ENCODE results near the gene KCNAB2. TPM values are rescaled to one million over a fixed set of nuclear protein-coding genes. Genes with fewer than 3 reads are reported as not detected.

The KCNAB2 gene
- polyA plus RNA-seq, 1 of the 3 experiments (the other 2 are of a cell fraction), result 7.6 TPM

DNA sequence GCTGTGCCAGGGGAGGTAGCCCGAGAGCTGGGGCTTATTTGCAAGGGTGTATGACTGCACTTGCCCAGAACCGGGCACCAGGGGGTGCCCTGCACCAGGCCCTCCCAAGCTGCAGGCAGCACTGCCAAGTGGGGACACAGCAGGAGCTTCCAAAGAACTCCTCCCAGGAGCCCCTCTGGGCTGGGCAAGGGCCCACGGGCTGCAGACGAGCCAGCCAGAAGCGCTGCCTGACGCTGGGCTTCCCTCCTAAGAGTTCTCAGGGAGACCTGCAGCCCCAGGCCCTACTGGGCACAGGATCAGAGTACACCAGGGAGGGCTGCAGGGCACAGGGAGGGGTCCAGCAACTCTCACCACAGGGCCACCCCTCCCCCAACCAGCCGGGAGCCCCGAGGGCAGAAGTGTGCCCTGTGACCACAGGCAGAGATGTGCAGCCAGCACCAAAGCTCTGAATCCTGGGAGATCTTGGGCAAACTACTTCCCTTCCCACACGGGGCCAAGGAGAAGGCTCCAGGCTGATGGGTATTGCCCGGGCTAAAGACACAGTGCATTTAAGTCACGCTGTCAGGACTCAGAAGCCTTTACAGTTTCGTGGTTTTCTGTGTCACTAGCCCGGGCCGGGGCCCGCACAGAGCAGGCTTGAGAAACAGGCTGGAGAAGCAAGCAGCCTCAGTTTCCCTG is 63.4 kb downstream of the KCNAB2 start:
- H3K9me2 ChIP-seq, result no peaks in the 10 kb centered on the region
- H3K4me1 ChIP-seq (ENCODE audit: control insufficient read depth in 1 of 2, insufficient read depth in 2 of 2, low read depth in 1 of 2, low read length in 1 of 2), result peaks cover 0 to 11% of the 10 kb centered on the region in 2 experiments; a peak in 1 of 4 replicates
- ChIA-PET POLR2A (interaction anchor here (1.0 kb wide), 1 partner anchor 137 kb away, joined by 3 read pairs; no protein-coding TSS in a partner anchor), CTCF (interaction anchor here (0.5 to 5.6 kb wide), 32 partner anchors 9 to 1334 kb away, joined by 3 to 57 read pairs (median 4); partner anchors contain the start of gene HES3)
- H3K4me2 ChIP-seq, result no peak overlapping the region
- no peak overlapping the region for H2AFZ ChIP-seq (ENCODE audit: low read depth)
- H3K9me3 ChIP-seq, result no peaks in the 10 kb centered on the region
- peak; percentile 83 for DNase-seq
- H4K20me1 ChIP-seq (ENCODE audit: insufficient read depth), result no peaks in the 10 kb centered on the region
- TF ChIP-seq SMC3 (IDR thresholded peaks at IDR 0.05; ENCODE audit: low read depth, low read length), result peak; percentile 55; the same call in 1 of the 2 replicates
- no peak for TF ChIP-seq RFX5 (IDR thresholded peaks at IDR 0.05; ENCODE audit: low read length)
- TF ChIP-seq EZH2phosphoT487 (IDR thresholded peaks at IDR 0.05; ENCODE audit: borderline replicate concordance, low read depth), result no peak
- TF ChIP-seq, protein P1, sequence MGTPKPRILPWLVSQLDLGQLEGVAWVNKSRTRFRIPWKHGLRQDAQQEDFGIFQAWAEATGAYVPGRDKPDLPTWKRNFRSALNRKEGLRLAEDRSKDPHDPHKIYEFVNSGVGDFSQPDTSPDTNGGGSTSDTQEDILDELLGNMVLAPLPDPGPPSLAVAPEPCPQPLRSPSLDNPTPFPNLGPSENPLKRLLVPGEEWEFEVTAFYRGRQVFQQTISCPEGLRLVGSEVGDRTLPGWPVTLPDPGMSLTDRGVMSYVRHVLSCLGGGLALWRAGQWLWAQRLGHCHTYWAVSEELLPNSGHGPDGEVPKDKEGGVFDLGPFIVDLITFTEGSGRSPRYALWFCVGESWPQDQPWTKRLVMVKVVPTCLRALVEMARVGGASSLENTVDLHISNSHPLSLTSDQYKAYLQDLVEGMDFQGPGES (IDR thresholded peaks at IDR 0.05; ENCODE audit: low read depth, low read length), result no peak
- peak; percentile 77 for TF ChIP-seq RAD21 (IDR thresholded peaks at IDR 0.05; ENCODE audit: low read length)
- no peak for TF ChIP-seq CHD2 (IDR thresholded peaks at IDR 0.05; ENCODE audit: low read length, partially characterized antibody)
- TF ChIP-seq TCF12 (IDR thresholded peaks at IDR 0.05), result no peak
- no peak for TF ChIP-seq TAF1 (IDR thresholded peaks at IDR 0.05; ENCODE audit: borderline replicate concordance, low read depth, low read length)
- TF ChIP-seq GATA2 (CRISPR knock-in tag; IDR thresholded peaks at IDR 0.05), result no peak
- no peak for TF ChIP-seq GABPA (IDR thresholded peaks at IDR 0.05; ENCODE audit: low read depth)
- no peak for TF ChIP-seq MXI1 (IDR thresholded peaks at IDR 0.05; ENCODE audit: low read depth, low read length)
- TF ChIP-seq, protein P2, sequence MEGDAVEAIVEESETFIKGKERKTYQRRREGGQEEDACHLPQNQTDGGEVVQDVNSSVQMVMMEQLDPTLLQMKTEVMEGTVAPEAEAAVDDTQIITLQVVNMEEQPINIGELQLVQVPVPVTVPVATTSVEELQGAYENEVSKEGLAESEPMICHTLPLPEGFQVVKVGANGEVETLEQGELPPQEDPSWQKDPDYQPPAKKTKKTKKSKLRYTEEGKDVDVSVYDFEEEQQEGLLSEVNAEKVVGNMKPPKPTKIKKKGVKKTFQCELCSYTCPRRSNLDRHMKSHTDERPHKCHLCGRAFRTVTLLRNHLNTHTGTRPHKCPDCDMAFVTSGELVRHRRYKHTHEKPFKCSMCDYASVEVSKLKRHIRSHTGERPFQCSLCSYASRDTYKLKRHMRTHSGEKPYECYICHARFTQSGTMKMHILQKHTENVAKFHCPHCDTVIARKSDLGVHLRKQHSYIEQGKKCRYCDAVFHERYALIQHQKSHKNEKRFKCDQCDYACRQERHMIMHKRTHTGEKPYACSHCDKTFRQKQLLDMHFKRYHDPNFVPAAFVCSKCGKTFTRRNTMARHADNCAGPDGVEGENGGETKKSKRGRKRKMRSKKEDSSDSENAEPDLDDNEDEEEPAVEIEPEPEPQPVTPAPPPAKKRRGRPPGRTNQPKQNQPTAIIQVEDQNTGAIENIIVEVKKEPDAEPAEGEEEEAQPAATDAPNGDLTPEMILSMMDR (IDR thresholded peaks at IDR 0.05), result peak; percentile 31
- TF ChIP-seq JUND (IDR thresholded peaks at IDR 0.05), result no peak
- TF ChIP-seq ELF1 (IDR thresholded peaks at IDR 0.05), result no peak
- TF ChIP-seq FOXM1 (IDR thresholded peaks at IDR 0.05; ENCODE audit: low read depth), result no peak
- no peaks in the 10 kb centered on the region for H3F3A ChIP-seq (replicated peaks; ENCODE audit: insufficient read depth)
- H3K36me3 ChIP-seq (replicated peaks in 1 of 2; ENCODE audit: control insufficient read depth in 1 of 2, insufficient read depth in 2 of 2, low read length in 1 of 2), result no peaks in the 10 kb centered on the region
- no peak overlapping the region for H3K4me3 ChIP-seq (ENCODE audit: low read depth in 2 of 2, low read length in 1 of 2)
- no peaks in the 10 kb centered on the region for H3K79me2 ChIP-seq (ENCODE audit: insufficient read depth)
- no peak overlapping the region for H3K27ac ChIP-seq (ENCODE audit: low read depth in 2 of 2, low read length in 1 of 2)
- WGBS (ENCODE audit: low lambda C conversion rate), result 56% methylated on average over 10 of the region's 15 CpGs
- H3K9ac ChIP-seq, result no peak overlapping the region
- H3K27me3 ChIP-seq (ENCODE audit: insufficient read depth), result no peaks in the 10 kb centered on the region

DNA sequence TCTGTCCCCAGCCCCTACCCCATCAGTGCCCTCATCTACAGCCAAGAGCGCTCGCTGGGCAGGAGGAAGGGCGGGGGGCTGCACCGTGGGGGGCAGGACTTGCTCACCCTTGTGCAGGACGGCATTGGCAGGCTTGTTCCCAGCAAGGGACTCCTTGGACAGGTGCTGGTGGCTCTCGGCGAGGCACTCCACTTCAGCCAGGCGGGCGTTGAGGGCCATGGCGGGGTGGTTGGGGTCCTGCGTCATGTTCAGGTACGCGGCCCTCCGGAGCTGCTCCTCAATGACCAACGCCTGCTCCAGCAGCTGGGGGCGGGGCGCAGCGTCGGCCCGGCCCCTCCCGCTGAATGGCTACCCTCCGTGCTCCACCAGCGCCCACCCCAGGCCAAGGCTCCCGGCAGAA is 64.0 kb downstream of the KCNAB2 start:
- Histone ChIP-seq H3K4me3 (ENCODE audit: low read depth in 2 of 2, low read length in 1 of 2) (no peak overlapping the region), H3F3A (replicated peaks; ENCODE audit: insufficient read depth) (no peaks in the 10 kb centered on the region), H3K9me3 (no peaks in the 10 kb centered on the region), H3K27ac (ENCODE audit: low read depth in 2 of 2, low read length in 1 of 2) (no peak overlapping the region), H2AFZ (ENCODE audit: low read depth) (no peak overlapping the region), H3K4me2 (no peak overlapping the region), H3K4me1 (ENCODE audit: control insufficient read depth in 1 of 2, insufficient read depth in 2 of 2, low read depth in 1 of 2, low read length in 1 of 2) (peaks cover 0 to 11% of the 10 kb centered on the region in 2 experiments; a peak in 1 of 4 replicates), H3K36me3 (replicated peaks in 1 of 2; ENCODE audit: control insufficient read depth in 1 of 2, insufficient read depth in 2 of 2, low read length in 1 of 2) (no peaks in the 10 kb centered on the region), H4K20me1 (ENCODE audit: insufficient read depth) (no peaks in the 10 kb centered on the region), H3K79me2 (ENCODE audit: insufficient read depth) (no peaks in the 10 kb centered on the region), H3K27me3 (ENCODE audit: insufficient read depth) (no peaks in the 10 kb centered on the region), H3K9me2 (no peaks in the 10 kb centered on the region), H3K9ac (no peak overlapping the region)
- no CpG with 5 or more reads among the region's 24 CpGs for WGBS (ENCODE audit: low lambda C conversion rate)
- ChIA-PET CTCF (interaction anchor here (0.8 to 5.6 kb wide), 6 partner anchors 16 to 79 kb away, joined by 3 to 57 read pairs (median 5); no protein-coding TSS in a partner anchor), POLR2A (no interaction called here)
- DNase-seq, result no peak
- TF ChIP-seq GABPA (IDR thresholded peaks at IDR 0.05; ENCODE audit: low read depth) (no peak), SMC3 (IDR thresholded peaks at IDR 0.05; ENCODE audit: low read depth, low read length) (no peak), JUND (IDR thresholded peaks at IDR 0.05) (no peak), FOSL2 (IDR thresholded peaks at IDR 0.05; ENCODE audit: borderline replicate concordance, low read depth) (no peak), RXRA (IDR thresholded peaks at IDR 0.05; ENCODE audit: borderline replicate concordance, low read depth) (no peak), TAF1 (IDR thresholded peaks at IDR 0.05; ENCODE audit: borderline replicate concordance, low read depth, low read length) (no peak)
- TF ChIP-seq, protein P3, sequence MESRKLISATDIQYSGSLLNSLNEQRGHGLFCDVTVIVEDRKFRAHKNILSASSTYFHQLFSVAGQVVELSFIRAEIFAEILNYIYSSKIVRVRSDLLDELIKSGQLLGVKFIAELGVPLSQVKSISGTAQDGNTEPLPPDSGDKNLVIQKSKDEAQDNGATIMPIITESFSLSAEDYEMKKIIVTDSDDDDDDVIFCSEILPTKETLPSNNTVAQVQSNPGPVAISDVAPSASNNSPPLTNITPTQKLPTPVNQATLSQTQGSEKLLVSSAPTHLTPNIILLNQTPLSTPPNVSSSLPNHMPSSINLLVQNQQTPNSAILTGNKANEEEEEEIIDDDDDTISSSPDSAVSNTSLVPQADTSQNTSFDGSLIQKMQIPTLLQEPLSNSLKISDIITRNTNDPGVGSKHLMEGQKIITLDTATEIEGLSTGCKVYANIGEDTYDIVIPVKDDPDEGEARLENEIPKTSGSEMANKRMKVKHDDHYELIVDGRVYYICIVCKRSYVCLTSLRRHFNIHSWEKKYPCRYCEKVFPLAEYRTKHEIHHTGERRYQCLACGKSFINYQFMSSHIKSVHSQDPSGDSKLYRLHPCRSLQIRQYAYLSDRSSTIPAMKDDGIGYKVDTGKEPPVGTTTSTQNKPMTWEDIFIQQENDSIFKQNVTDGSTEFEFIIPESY (IDR thresholded peaks at IDR 0.05; ENCODE audit: borderline replicate concordance, low read depth), result no peak
- TF ChIP-seq, protein P4, sequence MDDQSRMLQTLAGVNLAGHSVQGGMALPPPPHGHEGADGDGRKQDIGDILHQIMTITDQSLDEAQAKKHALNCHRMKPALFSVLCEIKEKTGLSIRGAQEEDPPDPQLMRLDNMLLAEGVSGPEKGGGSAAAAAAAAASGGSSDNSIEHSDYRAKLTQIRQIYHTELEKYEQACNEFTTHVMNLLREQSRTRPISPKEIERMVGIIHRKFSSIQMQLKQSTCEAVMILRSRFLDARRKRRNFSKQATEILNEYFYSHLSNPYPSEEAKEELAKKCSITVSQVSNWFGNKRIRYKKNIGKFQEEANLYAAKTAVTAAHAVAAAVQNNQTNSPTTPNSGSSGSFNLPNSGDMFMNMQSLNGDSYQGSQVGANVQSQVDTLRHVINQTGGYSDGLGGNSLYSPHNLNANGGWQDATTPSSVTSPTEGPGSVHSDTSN (IDR thresholded peaks at IDR 0.05), result no peak
